Peyer's patch (tissue), 4 donors: Measurements from ENCODE around the gene BASP1.

ENCODE experiments used
- CTCF ChIP-seq, 6 experiments: fragments of 450-650 bp in 4 of 6; fragments of 200-600 bp in 2 of 6; sonication (generic) in 1 of 6; IDR thresholded peaks; one replicate each; pipeline ENCODE4 v1.5.1; 2017 to 2019; ENCODE audit warnings: antibody characterized with exemption in 6 of 6, mild to moderate bottlenecking in 3 of 6, moderate library complexity in 1 of 6
- POLR2A ChIP-seq, 2 donors: fragments of 450-650 bp; IDR thresholded peaks; one replicate each; pipeline ENCODE4 v1.5.1; 2017; ENCODE audit warnings: antibody characterized with exemption in 2 of 2, mild to moderate bottlenecking in 2 of 2, moderate library complexity in 2 of 2

- no peak for TF ChIP-seq CTCF (IDR thresholded peaks at IDR 0.05)
- no peak for TF ChIP-seq POLR2A (IDR thresholded peaks at IDR 0.05)
These were observed 65.6 kb downstream of the BASP1 start for GRCh38 chr5:17283121-17283415.
